Keratinocyte (primary cell): ENCODE results near the gene ELOVL5. TPM values are rescaled to one million over a fixed set of nuclear protein-coding genes. Genes with fewer than 3 reads are reported as not detected.

Experiments
- DNase-seq: peaks from one replicate; pipeline ENCODE4 v3.0.0-alpha.2; 2011; ENCODE audit warnings: low read depth, missing footprints, low spot score
- FAIRE-seq: peaks from 2 replicates; lab custom pipeline; 2011; peaks lifted over from hg19 to GRCh38; lab: Jason Lieb, UNC
- H2AFZ ChIP-seq: 2 replicates; pipeline ENCODE4 v1.6.0; 2012; ENCODE audit warnings: low read length, control low read depth, inconsistent platforms; ENCODE audit not compliant: control insufficient read depth
- H3K27ac ChIP-seq: 2 replicates; pipeline ENCODE4 v1.5.1; 2011; ENCODE audit warnings: low read length; ENCODE audit not compliant: control insufficient read depth, insufficient read depth
- H3K27me3 ChIP-seq: 3 replicates; pipeline ENCODE4 v1.6.0; 2011; ENCODE audit warnings: low read length; ENCODE audit not compliant: control insufficient read depth, insufficient read depth; ENCODE audit errors: extremely low read depth
- H3K36me3 ChIP-seq, 2 experiments: 2 replicates in 1 of 2; 3 replicates in 1 of 2; pipeline ENCODE4 v1.5.1; 2011; ENCODE audit warnings: low read length in 2 of 2, mild to moderate bottlenecking in 1 of 2; ENCODE audit not compliant: control insufficient read depth in 2 of 2, insufficient read depth in 2 of 2; ENCODE audit errors: extremely low read depth in 1 of 2
- H3K4me1 ChIP-seq: 3 replicates; pipeline ENCODE4 v1.5.1; 2011; ENCODE audit warnings: low read length; ENCODE audit not compliant: control insufficient read depth, insufficient read depth; ENCODE audit errors: extremely low read depth
- H3K4me2 ChIP-seq: 3 replicates; pipeline ENCODE4 v1.6.0; 2011; ENCODE audit warnings: low read depth, low read length; ENCODE audit not compliant: control insufficient read depth, insufficient read depth; ENCODE audit errors: extremely low read depth
- H3K4me3 ChIP-seq, 3 experiments: fragments of 200-600 bp in 1 of 3; sonication (generic) in 1 of 3; 2 replicates in 2 of 3; 3 replicates in 1 of 3; pipeline ENCODE4 v1.5.1; 2011 to 2016; ENCODE audit warnings: low read length in 3 of 3, mild to moderate bottlenecking in 3 of 3, control low read depth in 2 of 3, inconsistent platforms in 1 of 3, low read depth in 1 of 3, mixed read lengths in 1 of 3, mixed run types in 1 of 3, moderate library complexity in 1 of 3; ENCODE audit not compliant: control insufficient read depth in 2 of 3, insufficient read depth in 2 of 3; ENCODE audit errors: extremely low read depth in 1 of 3
- H3K79me2 ChIP-seq: 2 replicates; pipeline ENCODE4 v1.6.0; 2012; ENCODE audit warnings: low read length; ENCODE audit not compliant: control insufficient read depth, insufficient read depth
- H3K9ac ChIP-seq: 3 replicates; pipeline ENCODE4 v1.6.0; 2011; ENCODE audit warnings: low read length; ENCODE audit not compliant: control insufficient read depth, insufficient read depth; ENCODE audit errors: extremely low read depth
- H3K9me1 ChIP-seq: 3 replicates; pipeline ENCODE4 v1.6.0; 2011; ENCODE audit warnings: low read length; ENCODE audit not compliant: control insufficient read depth, insufficient read depth; ENCODE audit errors: extremely low read depth
- H3K9me3 ChIP-seq: 2 replicates; pipeline ENCODE4 v1.5.1; 2012; ENCODE audit warnings: low read depth, low read length; ENCODE audit not compliant: control insufficient read depth
- H4K20me1 ChIP-seq: 3 replicates; pipeline ENCODE4 v1.6.0; 2011; ENCODE audit warnings: low read length; ENCODE audit not compliant: control insufficient read depth, insufficient read depth; ENCODE audit errors: extremely low read depth
- EZH2 ChIP-seq: IDR thresholded peaks from one replicate; pipeline ENCODE4 v1.6.1; 2012; ENCODE audit warnings: inconsistent platforms, mild to moderate bottlenecking, low read length, moderate library complexity
- dilution Hi-C: fragments of 300-500 bp; cut with MboI; formaldehyde crosslinking; loops from one replicate; pipeline ENCODE4 v1.7.0; 2020; ENCODE audit warnings: low sequenced_read_pairs; ENCODE audit not compliant: extremely low pct_ligation_motif_present
- polyA plus RNA-seq, 5 experiments: library from polyadenylated mRNA; depleted of rRNA in 3 of 5; stranded (reverse) in 3 of 5; stranded (forward) in 1 of 5; unstranded in 1 of 5; fragments of >200 nt; gene quantifications; 1 replicate in 1 of 5; 2 replicates in 3 of 5; 3 replicates in 1 of 5; pipeline versions ENCODE4 v1.2.1 to v1.2.3, GENCODE V29; 2011 to 2012; ENCODE audit warnings: missing spikeins in 2 of 5, low read depth in 1 of 5, low replicate concordance in 1 of 5
- TF ChIP-seq, protein P1 (sequence below), 3 experiments: IDR thresholded peaks in 1 of 3; conservative IDR thresholded peaks in 1 of 3; optimal IDR thresholded peaks in 1 of 3; 2 replicates in 2 of 3; 3 replicates in 1 of 3; pipeline versions ENCODE3 to v1.5.1; 2011; ENCODE audit warnings: low read length in 3 of 3, mild to moderate bottlenecking in 3 of 3, moderate library complexity in 2 of 3, control low read depth in 1 of 3, inconsistent platforms in 1 of 3; ENCODE audit not compliant: insufficient read depth in 2 of 3; ENCODE audit errors: extremely low read depth in 1 of 3

ELOVL5 gene
- polyA plus RNA-seq, 1 donor (not counting 4 experiments of a cell fraction or from before 2014, with no cell fraction given) = 66.7 TPM

DNA sequence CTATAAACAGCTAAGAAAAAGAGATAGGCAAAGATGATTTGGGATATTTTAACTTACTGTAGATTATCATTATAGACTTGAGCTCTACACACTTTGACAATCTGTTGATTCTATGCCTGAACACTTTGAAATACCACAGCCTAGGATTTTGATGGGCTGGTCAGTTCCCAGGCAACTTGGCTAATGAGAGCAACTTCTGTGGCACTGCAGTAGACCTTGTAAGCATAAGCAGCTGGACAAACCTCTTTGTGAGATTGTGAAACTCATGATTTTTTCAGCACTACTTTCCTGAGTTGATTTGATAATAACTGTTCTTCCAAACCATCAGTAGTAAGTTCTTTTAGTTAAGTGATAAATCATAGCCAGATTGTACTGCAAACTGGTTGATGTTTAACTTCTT, 27.1 kb upstream of the ELOVL5 start:
- Histone ChIP-seq H3K4me2 (no peak overlapping the region), H3K4me1 (no peaks in the 10 kb centered on the region), H4K20me1 (no peaks in the 10 kb centered on the region), H3K27me3 (peaks cover 2% of the 10 kb centered on the region), H3K79me2 (no peaks in the 10 kb centered on the region), H2AFZ (no peak overlapping the region), H3K4me3 (no peak overlapping the region), H3K9ac (no peak overlapping the region), H3K9me3 (no peaks in the 10 kb centered on the region), H3K9me1 (no peaks in the 10 kb centered on the region), H3K27ac (no peak overlapping the region), H3K36me3 (no peaks in the 10 kb centered on the region)
- TF ChIP-seq, protein P1, sequence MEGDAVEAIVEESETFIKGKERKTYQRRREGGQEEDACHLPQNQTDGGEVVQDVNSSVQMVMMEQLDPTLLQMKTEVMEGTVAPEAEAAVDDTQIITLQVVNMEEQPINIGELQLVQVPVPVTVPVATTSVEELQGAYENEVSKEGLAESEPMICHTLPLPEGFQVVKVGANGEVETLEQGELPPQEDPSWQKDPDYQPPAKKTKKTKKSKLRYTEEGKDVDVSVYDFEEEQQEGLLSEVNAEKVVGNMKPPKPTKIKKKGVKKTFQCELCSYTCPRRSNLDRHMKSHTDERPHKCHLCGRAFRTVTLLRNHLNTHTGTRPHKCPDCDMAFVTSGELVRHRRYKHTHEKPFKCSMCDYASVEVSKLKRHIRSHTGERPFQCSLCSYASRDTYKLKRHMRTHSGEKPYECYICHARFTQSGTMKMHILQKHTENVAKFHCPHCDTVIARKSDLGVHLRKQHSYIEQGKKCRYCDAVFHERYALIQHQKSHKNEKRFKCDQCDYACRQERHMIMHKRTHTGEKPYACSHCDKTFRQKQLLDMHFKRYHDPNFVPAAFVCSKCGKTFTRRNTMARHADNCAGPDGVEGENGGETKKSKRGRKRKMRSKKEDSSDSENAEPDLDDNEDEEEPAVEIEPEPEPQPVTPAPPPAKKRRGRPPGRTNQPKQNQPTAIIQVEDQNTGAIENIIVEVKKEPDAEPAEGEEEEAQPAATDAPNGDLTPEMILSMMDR (optimal IDR thresholded peaks at IDR 0.05 in 1 of 3, IDR thresholded peaks at IDR 0.05 in 1 of 3, conservative IDR thresholded peaks at IDR 0.05 in 1 of 3; ENCODE audit: extremely low read depth in 1 of 3, insufficient read depth in 2 of 3, low read length in 3 of 3) = no peak
- TF ChIP-seq EZH2 = no peak
- FAIRE-seq (no peak), DNase-seq (no peak)
- dilution Hi-C loops = no loop called here

DNA sequence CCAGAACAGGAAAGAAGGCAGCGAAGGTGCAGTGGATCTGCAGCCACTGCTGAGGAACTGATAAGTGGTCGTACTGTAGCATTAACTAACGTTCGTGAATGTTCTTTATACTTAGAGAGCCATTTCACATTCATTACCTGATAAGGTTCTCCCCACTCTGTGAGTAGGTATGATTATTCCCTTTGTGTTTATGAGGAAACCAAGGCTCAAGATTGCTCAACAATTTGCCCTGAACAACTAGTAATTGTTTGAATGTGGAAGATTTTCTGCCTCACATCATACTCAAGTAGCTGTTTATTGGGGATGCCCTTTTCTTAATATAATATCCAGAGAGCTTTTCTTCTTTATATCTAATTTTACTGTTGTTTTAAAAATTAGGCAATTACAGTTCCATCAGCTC, 24.9 kb upstream of the ELOVL5 start:
- FAIRE-seq (no peak), DNase-seq (no peak)
- no peak overlapping the region for H3K4me3 ChIP-seq
- H3K79me2 ChIP-seq = no peaks in the 10 kb centered on the region
- no peaks in the 10 kb centered on the region for H4K20me1 ChIP-seq
- H2AFZ ChIP-seq = no peak overlapping the region
- TF ChIP-seq EZH2 = no peak
- TF ChIP-seq, protein P1 (optimal IDR thresholded peaks at IDR 0.05 in 1 of 3, IDR thresholded peaks at IDR 0.05 in 1 of 3, conservative IDR thresholded peaks at IDR 0.05 in 1 of 3; ENCODE audit: extremely low read depth in 1 of 3, insufficient read depth in 2 of 3, low read length in 3 of 3) = no peak
- peaks cover 2% of the 10 kb centered on the region for H3K27me3 ChIP-seq
- dilution Hi-C loops = no loop called here
- no peak overlapping the region for H3K9ac ChIP-seq
- no peaks in the 10 kb centered on the region for H3K36me3 ChIP-seq
- H3K4me1 ChIP-seq = no peaks in the 10 kb centered on the region
- no peak overlapping the region for H3K27ac ChIP-seq
- no peaks in the 10 kb centered on the region for H3K9me1 ChIP-seq
- no peaks in the 10 kb centered on the region for H3K9me3 ChIP-seq
- H3K4me2 ChIP-seq = no peak overlapping the region
